ENCODE measurements around the gene INTS13. TPM values are rescaled to one million over a fixed set of nuclear protein-coding genes. Genes with fewer than 3 reads are reported as not detected.

INTS13 gene
- polyA plus RNA-seq, 1 donor (not counting 4 experiments of a cell fraction or from before 2014, with no cell fraction given) = 38.7 TPM

GRCh38 chr12:26954027-26954426 lies 16.2 kb upstream of the INTS13 start:
- FAIRE-seq = no peak
- Histone ChIP-seq H3K27ac (ENCODE audit: control insufficient read depth, insufficient read depth, low read length) (no peak overlapping the region), H3K9me1 (ENCODE audit: control insufficient read depth, extremely low read depth, insufficient read depth, low read length) (no peaks in the 10 kb centered on the region), H3K9ac (ENCODE audit: control insufficient read depth, extremely low read depth, insufficient read depth, low read length) (no peak overlapping the region), H3K27me3 (ENCODE audit: control insufficient read depth, extremely low read depth, insufficient read depth, low read length) (no peaks in the 10 kb centered on the region), H2AFZ (ENCODE audit: control insufficient read depth, low read length) (no peak overlapping the region), H3K36me3 (ENCODE audit: control insufficient read depth in 2 of 2, extremely low read depth in 1 of 2, insufficient read depth in 2 of 2, low read length in 2 of 2) (peaks cover 5 to 8% of the 10 kb centered on the region in 2 experiments), H3K9me3 (ENCODE audit: control insufficient read depth, low read depth, low read length) (no peaks in the 10 kb centered on the region), H3K4me3 (ENCODE audit: control insufficient read depth in 2 of 3, extremely low read depth in 1 of 3, insufficient read depth in 2 of 3, low read depth in 1 of 3, low read length in 3 of 3) (no peak overlapping the region), H3K4me2 (ENCODE audit: control insufficient read depth, extremely low read depth, insufficient read depth, low read depth, low read length) (no peak overlapping the region), H4K20me1 (ENCODE audit: control insufficient read depth, extremely low read depth, insufficient read depth, low read length) (no peaks in the 10 kb centered on the region), H3K4me1 (ENCODE audit: control insufficient read depth, extremely low read depth, insufficient read depth, low read length) (no peaks in the 10 kb centered on the region), H3K79me2 (ENCODE audit: control insufficient read depth, insufficient read depth, low read length) (peaks cover 31% of the 10 kb centered on the region)
- DNase-seq (ENCODE audit: low read depth, low spot score) = no peak
- dilution Hi-C loops (cut with MboI; ENCODE audit: extremely low pct_ligation_motif_present, low sequenced_read_pairs) = no loop called here
- no peak for TF ChIP-seq CTCF (optimal IDR thresholded peaks at IDR 0.05 in 1 of 3, IDR thresholded peaks at IDR 0.05 in 1 of 3, conservative IDR thresholded peaks at IDR 0.05 in 1 of 3; ENCODE audit: extremely low read depth in 1 of 3, insufficient read depth in 2 of 3, low read length in 3 of 3)
- no peak for TF ChIP-seq EZH2 (IDR thresholded peaks at IDR 0.05; ENCODE audit: low read length)

GRCh38 chr12:26953447-26953846 lies 15.7 kb upstream of the INTS13 start:
- H3K9me1 ChIP-seq (ENCODE audit: control insufficient read depth, extremely low read depth, insufficient read depth, low read length) = no peaks in the 10 kb centered on the region
- H3K4me2 ChIP-seq (ENCODE audit: control insufficient read depth, extremely low read depth, insufficient read depth, low read depth, low read length) = no peak overlapping the region
- no peak for DNase-seq (ENCODE audit: low read depth, low spot score)
- H3K79me2 ChIP-seq (ENCODE audit: control insufficient read depth, insufficient read depth, low read length) = peaks cover 36% of the 10 kb centered on the region
- H3K27me3 ChIP-seq (ENCODE audit: control insufficient read depth, extremely low read depth, insufficient read depth, low read length) = no peaks in the 10 kb centered on the region
- TF ChIP-seq CTCF (optimal IDR thresholded peaks at IDR 0.05 in 1 of 3, IDR thresholded peaks at IDR 0.05 in 1 of 3, conservative IDR thresholded peaks at IDR 0.05 in 1 of 3; ENCODE audit: extremely low read depth in 1 of 3, insufficient read depth in 2 of 3, low read length in 3 of 3) = no peak
- TF ChIP-seq EZH2 (IDR thresholded peaks at IDR 0.05; ENCODE audit: low read length) = no peak
- H3K27ac ChIP-seq (ENCODE audit: control insufficient read depth, insufficient read depth, low read length) = no peak overlapping the region
- peaks cover 5 to 8% of the 10 kb centered on the region in 2 experiments for H3K36me3 ChIP-seq (ENCODE audit: control insufficient read depth in 2 of 2, extremely low read depth in 1 of 2, insufficient read depth in 2 of 2, low read length in 2 of 2)
- no peak overlapping the region for H3K4me3 ChIP-seq (ENCODE audit: control insufficient read depth in 2 of 3, extremely low read depth in 1 of 3, insufficient read depth in 2 of 3, low read depth in 1 of 3, low read length in 3 of 3)
- H3K9ac ChIP-seq (ENCODE audit: control insufficient read depth, extremely low read depth, insufficient read depth, low read length) = no peak overlapping the region
- no peaks in the 10 kb centered on the region for H4K20me1 ChIP-seq (ENCODE audit: control insufficient read depth, extremely low read depth, insufficient read depth, low read length)
- no peak overlapping the region for H2AFZ ChIP-seq (ENCODE audit: control insufficient read depth, low read length)
- no peaks in the 10 kb centered on the region for H3K9me3 ChIP-seq (ENCODE audit: control insufficient read depth, low read depth, low read length)
- no peaks in the 10 kb centered on the region for H3K4me1 ChIP-seq (ENCODE audit: control insufficient read depth, extremely low read depth, insufficient read depth, low read length)
- FAIRE-seq = no peak
- dilution Hi-C loops (cut with MboI; ENCODE audit: extremely low pct_ligation_motif_present, low sequenced_read_pairs) = no loop called here

Measured in keratinocyte (primary cell).